ENCODE data around the gene SERPINE1.
"Not testable (repeated sequence)": the region's sequence is repeated elsewhere in the genome, so short reads cannot be mapped to it uniquely, and the experiment has no call there.

The SERPINE1 gene

DNA sequence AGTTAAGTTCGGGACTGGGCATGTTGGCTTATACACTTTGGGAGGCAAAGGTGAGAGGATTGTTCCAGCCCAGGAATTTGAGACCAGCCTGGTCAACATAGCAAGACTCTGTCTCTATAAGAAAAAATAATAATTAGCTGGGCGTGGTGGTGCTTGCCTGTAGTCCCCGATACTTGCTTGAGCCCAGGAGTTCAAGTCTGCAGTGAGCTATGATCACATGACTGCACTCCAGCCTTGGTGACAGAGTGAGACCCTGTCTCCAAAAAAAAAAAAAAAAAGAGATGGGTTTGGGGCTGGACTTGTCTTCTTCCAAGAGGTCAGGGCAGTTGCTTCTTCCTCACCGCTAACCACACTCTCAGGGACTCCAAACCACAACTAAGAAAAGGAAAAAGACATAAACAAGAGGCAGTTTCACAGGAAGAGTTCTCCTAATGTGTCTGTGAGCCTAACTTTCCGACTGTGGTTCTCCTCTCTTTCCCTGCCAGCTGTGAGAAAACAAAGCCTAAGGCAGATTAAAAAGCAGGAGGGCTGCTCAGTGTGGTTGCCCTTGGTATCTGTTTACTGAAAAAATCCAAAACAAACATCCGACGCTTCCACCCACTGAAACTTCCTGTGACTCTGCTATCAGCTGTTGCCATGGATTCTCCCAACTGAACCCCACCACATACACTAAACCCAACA, 2.4 kb upstream of the SERPINE1 start:
- TF ChIP-seq, protein P1, sequence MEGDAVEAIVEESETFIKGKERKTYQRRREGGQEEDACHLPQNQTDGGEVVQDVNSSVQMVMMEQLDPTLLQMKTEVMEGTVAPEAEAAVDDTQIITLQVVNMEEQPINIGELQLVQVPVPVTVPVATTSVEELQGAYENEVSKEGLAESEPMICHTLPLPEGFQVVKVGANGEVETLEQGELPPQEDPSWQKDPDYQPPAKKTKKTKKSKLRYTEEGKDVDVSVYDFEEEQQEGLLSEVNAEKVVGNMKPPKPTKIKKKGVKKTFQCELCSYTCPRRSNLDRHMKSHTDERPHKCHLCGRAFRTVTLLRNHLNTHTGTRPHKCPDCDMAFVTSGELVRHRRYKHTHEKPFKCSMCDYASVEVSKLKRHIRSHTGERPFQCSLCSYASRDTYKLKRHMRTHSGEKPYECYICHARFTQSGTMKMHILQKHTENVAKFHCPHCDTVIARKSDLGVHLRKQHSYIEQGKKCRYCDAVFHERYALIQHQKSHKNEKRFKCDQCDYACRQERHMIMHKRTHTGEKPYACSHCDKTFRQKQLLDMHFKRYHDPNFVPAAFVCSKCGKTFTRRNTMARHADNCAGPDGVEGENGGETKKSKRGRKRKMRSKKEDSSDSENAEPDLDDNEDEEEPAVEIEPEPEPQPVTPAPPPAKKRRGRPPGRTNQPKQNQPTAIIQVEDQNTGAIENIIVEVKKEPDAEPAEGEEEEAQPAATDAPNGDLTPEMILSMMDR (IDR thresholded peaks at IDR 0.05; ENCODE audit: low read depth, low read length, missing control alignments) = no peak
- no peak for DNase-seq (ENCODE audit: low read depth)
- no peak overlapping the region for H3K4me3 ChIP-seq (ENCODE audit: low read depth, low read length)

DNA sequence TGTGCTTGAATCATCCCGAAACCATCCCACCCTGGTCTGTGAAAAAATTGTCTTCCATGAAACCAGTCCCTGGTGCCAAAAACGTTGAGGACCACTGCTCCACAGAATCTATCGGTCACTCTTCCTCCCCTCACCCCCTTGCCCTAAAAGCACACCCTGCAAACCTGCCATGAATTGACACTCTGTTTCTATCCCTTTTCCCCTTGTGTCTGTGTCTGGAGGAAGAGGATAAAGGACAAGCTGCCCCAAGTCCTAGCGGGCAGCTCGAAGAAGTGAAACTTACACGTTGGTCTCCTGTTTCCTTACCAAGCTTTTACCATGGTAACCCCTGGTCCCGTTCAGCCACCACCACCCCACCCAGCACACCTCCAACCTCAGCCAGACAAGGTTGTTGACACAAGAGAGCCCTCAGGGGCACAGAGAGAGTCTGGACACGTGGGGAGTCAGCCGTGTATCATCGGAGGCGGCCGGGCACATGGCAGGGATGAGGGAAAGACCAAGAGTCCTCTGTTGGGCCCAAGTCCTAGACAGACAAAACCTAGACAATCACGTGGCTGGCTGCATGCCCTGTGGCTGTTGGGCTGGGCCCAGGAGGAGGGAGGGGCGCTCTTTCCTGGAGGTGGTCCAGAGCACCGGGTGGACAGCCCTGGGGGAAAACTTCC, 784 bp upstream of the SERPINE1 start:
- H3K4me3 ChIP-seq (ENCODE audit: low read depth, low read length) = no peak overlapping the region
- no peak for DNase-seq (ENCODE audit: low read depth)
- TF ChIP-seq, protein P1 (IDR thresholded peaks at IDR 0.05; ENCODE audit: low read depth, low read length, missing control alignments) = no peak

DNA sequence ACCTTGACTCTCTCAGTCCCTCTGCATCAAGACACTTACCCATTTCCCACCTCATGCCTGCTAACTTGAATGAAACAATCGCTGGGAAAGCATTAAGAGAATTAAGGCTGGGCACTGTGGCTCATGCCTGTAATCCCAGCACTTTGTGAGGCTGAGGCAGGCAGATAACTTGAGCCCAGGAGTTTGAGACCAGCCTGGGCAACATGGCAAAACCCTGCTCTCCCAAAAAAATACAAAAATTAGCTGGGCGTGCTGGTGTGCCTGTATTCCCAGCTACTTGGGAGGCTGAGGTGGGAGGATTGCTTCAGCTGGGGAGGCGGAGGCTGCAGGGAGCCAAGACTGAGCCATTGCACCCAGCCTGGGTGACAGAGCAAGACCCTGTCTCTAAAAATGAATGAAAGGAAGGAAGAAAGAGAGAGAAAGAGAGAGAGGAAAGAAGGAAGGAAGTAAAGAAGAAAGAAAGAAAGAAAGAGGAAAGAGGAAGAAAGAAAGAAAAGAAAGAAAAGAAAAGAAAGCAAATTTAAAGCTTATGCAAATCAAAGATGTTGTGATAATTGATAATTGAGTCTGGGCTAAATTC, 646 bp downstream of the SERPINE1 start:
- TF ChIP-seq, protein P1 (IDR thresholded peaks at IDR 0.05; ENCODE audit: low read depth, low read length, missing control alignments) = no peak
- DNase-seq (ENCODE audit: low read depth) = no peak
- H3K4me3 ChIP-seq (ENCODE audit: low read depth, low read length) = no peak overlapping the region

DNA sequence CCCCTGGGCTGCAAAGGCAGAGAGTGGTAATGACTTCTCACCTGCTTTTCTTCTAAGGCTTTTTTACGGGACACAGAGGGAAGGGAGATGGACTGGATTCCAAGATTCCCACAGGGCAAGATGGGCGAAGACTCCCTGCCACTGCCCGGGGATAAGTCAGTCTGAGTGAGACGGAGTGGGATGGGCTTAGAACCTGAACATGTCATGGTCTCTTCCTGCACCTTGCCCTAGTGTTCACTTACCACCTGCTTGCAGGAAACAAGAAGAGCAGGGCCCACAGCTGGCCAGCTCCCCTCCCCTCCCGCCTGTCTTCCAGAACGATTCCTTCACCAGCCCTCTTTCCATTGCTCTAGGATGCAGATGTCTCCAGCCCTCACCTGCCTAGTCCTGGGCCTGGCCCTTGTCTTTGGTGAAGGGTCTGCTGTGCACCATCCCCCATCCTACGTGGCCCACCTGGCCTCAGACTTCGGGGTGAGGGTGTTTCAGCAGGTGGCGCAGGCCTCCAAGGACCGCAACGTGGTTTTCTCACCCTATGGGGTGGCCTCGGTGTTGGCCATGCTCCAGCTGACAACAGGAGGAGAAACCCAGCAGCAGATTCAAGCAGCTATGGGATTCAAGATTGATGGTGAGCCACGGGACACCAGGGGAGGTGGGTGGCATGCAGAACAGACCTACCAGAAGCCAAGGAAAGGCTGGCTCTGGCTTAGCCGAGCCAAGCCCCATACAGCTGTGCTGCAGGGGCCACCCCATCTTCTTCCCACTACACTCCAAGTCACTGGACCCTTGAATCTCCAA, 1.3 kb downstream of the SERPINE1 start:
- no peak overlapping the region for H3K4me3 ChIP-seq (ENCODE audit: low read depth, low read length)
- TF ChIP-seq, protein P1 (IDR thresholded peaks at IDR 0.05; ENCODE audit: low read depth, low read length, missing control alignments) = no peak
- no peak for DNase-seq (ENCODE audit: low read depth)

DNA sequence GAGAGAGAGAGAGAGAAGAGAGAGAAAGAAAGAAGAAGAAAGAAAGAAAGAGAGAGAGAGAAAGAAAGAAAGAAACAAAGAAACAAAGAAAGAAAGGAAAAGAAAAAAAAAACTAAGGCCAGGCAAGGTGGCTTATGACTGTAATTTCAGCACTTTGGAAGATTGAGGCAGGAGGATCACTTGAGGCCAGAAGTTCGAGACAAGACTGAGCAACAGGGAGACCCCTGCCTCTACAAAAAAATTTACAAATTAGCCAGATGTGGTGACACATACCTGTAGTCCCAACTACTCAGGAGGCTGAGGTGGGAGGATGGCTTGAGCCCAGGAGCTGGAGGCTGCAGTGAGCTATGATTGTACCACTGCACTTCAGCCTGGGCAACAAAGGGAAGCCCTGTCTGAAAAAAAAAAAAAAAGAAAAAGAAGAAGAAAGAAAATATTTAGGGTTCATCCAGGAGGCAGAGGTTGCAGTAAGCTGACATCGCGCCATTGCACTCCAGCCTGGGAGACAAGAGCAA, 2.8 kb downstream of the SERPINE1 start:
- DNase-seq (ENCODE audit: low read depth) = no peak
- TF ChIP-seq, protein P1 (IDR thresholded peaks at IDR 0.05; ENCODE audit: low read depth, low read length, missing control alignments) = no peak
- H3K4me3 ChIP-seq (ENCODE audit: low read depth, low read length) = no peak overlapping the region

DNA sequence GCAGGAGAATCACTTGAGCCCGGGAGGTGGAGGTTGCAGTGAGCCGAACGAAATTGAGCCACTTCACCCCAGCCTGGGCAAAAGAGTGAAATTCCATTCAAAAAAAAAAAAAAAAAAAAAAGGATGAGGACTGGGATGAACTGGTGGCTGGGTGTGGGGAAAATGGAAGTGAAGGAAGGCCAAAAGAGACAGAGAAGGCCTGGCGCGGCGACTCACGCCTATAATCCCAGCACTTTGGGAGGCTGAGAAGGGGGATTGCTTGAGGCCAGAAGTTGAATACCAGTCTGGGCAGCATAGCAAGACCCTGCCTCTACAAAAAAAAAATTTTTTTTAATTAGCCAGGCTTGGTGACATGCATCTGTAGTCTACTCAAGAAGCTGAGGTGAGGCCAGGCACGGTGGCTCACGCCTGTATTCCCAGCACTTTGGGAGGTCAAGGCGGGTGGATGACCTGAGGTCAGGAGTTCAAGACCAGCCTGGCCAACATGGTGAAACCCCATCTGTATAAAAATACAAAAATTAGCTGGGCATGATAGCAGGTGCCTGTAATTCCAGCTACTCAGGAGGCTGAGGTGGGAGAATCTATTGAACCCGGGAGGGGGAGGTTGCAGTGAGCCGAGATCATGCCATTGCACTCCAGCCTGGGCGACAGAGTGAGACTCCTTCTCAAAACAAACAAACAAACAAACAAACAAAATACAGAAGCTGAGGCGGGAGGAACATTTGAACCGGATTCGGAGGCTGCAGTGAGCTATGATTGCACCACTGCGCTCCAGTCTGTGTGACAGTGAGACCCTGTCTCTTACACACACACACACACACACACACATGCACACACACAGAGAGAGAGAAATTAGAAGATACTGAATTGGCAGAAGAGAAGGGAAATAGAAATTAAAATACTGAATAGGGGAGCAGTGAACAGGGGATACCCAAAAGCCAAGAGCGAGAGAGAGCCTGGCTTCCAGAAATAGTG, 6.0 kb downstream of the SERPINE1 start:
- not testable (repeated sequence) for DNase-seq (ENCODE audit: low read depth); H3K4me3 ChIP-seq (ENCODE audit: low read depth, low read length)

Measured in GM12864 (cell line).